GM18517 (cell line): ENCODE data around the gene ZBTB49.
"Not testable (repeated sequence)": the region's sequence is repeated elsewhere in the genome, so short reads cannot be mapped to it uniquely, and the experiment has no call there.

Experiments used
- ATAC-seq: cut with Tn5 transposase; IDR thresholded peaks from one replicate; pipeline ENCODE4 v1.9.1; 2021; ENCODE audit warnings: mild to moderate bottlenecking, moderate library complexity; ENCODE audit not compliant: unreplicated experiment

Gene ZBTB49, protein sequence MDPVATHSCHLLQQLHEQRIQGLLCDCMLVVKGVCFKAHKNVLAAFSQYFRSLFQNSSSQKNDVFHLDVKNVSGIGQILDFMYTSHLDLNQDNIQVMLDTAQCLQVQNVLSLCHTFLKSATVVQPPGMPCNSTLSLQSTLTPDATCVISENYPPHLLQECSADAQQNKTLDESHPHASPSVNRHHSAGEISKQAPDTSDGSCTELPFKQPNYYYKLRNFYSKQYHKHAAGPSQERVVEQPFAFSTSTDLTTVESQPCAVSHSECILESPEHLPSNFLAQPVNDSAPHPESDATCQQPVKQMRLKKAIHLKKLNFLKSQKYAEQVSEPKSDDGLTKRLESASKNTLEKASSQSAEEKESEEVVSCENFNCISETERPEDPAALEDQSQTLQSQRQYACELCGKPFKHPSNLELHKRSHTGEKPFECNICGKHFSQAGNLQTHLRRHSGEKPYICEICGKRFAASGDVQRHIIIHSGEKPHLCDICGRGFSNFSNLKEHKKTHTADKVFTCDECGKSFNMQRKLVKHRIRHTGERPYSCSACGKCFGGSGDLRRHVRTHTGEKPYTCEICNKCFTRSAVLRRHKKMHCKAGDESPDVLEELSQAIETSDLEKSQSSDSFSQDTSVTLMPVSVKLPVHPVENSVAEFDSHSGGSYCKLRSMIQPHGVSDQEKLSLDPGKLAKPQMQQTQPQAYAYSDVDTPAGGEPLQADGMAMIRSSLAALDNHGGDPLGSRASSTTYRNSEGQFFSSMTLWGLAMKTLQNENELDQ

DNA sequence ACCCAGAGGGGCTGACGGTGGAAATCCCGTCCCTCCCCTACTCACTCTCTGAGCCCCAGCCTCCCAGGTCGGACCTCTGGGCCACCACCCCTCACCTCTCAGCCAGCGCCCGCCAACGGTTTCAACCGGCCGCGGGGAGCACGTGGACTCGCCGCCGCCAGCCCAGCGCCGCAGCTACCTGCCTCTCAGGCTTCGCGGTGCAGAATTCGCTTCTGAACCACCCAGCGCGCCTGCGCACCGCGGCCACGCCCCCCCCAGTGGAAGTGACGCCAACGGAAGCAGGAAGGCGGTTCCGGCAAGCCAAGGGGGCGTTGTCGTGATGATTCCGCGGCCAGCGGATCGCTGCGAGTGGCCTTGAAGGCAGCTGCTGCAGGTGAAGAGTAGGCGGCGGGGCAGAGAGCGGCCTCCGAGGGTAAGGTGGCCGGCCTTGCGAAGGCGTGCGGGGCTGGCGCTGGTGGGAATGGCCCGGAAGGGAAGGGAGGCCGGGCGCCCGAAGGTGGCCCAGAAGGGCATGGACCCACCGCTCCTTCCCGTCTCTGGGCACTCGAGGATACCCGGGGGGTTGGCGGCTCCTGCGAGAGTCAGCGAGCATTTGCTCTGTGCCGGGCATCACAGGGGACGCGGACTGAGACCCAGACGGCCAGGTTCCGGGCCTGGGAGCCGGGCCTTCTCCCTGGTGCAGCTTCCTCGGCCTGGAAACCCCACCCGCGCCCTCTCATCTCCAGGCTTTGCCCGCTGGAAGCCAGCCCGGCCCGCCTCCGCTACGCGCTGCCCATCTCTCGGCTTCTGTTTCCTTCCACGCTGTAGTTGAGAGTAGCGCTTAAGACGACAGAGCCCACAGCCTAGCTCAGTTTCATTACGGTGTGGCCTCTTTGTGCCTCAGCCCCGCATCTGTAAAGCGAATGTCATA is at the start of gene ZBTB49, which contains the start of gene LYAR:
Gene ZBTB49, plus strand, starts transcription at position 311 of the 910 bp plus-strand sequence. CDS start 9,695 bp downstream, outside the sequence.
Gene LYAR, minus strand, starts transcription at position 214 of the 910 bp plus-strand sequence. CDS start 6,412 bp downstream, outside the sequence.
- peak; percentile 79 for ATAC-seq

DNA sequence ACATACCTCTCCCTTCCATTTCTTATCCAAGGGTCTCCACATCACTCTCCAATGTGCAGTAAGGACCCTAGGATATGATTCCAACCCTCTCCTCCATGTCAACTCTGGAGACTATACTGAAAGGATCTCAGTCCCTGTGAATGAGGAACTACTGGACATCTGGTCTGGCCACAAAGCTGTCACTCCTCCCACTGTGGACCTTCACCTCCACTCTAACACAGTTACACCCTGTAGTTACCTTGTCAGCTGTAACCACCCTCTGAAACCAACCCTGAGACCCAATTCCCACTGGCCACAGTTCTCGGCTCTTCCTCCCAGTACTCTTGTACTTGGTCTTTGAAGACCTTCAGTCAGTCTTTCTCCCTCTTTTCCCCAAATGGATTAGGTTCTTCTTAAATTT is 44.9 kb upstream of the ZBTB49 start:
- no peak for ATAC-seq

DNA sequence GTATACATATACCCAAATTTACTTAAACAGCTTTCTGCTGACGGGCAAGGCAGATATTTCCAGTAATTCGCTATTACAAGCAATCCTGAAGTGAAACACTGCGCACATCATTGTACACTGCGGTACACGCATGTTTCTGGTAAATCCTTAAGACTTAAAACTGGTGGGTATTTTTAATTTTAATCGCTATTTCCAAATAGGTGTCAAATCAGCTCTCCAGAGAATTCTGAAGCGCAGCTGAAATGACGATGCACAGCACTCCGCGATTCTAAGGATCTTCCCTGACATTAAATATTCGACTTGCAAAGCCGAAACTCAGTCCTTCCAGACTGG is 42.4 kb upstream of the ZBTB49 start:
- peak; percentile 27 for ATAC-seq

DNA sequence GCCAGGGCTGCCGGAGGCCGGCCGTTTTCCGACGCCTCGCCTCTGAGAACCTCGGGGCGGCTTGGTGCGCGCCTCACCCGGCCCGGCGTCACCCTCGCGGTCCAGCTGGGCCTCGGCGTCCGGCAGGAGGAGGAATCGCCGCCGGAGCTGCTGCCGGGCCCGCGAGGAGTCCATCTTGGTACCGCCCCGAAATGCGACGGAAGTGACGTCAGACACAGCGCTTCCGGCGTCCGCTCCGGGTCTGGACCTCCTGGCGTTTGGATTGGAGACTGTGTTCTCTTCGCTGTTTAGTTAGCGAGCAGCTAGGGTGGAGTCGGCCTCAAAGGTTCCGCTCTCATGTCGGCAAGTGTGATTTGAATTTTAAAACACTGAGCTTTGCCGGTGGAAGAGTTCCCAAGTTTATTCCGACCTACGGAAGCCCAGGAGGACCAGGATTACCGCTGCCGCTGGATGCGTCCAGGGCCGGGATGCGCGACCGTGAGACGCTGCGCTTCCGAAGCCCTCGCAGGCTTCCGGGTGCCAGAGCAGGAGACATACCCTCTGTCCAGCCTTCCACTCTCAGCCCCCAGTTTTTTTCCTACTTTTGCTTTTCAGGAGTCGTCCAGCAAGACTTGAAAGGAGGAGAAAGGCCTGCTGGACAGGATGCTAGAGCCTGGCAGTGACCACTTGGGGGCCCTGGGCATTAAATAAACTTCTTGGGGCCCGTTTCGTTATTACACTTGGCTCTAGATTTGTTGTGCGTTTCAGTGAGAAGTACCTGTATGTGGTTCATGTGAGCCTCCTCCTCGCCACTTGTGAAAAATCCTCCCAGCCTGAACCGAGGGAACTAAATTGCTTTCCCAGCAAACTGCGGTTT is 41.8 kb upstream of the ZBTB49 start, which contains the start of gene TMEM128:
Gene TMEM128, minus strand, starts transcription at position 195 of the 856 bp plus-strand sequence. Its CDS starts 21 bp downstream, at position 174.
- peak; percentile 92 for ATAC-seq

DNA sequence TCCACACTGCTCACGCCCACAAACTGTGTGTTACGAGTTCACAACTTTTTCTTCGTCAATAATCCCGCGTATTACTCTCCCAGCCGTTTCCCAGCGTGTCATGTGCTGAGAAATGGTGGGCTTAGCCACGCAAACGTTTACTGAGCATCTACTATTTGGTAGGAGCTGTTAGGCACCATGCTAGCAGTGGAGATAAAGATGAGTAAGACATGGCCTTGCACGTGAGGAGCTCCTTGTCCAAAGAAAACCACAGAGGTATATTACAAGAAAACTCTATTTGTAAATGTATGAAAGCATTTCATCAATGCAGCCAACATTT is 41.2 kb upstream of the ZBTB49 start:
- ATAC-seq = no peak

DNA sequence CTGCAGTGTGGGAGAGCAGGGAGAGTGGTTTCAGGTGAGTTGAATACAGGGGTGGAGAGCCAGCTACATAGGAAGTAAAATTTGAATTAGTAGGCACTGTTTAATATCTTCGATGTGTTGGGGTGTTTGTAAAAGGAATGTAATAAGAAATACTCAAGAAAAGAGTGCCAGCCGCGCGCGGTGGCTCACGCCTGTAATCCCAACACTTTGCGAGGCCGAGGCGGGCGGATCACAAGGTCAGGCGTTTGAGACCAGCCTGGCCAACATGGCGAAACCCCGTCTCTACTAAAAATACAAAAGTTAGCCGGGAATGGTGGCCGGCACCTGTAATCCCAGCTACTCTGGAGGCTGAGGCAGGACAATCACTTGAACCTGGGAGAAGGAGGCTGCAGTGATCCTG is 40.7 kb upstream of the ZBTB49 start:
- ATAC-seq = not testable (repeated sequence)

DNA sequence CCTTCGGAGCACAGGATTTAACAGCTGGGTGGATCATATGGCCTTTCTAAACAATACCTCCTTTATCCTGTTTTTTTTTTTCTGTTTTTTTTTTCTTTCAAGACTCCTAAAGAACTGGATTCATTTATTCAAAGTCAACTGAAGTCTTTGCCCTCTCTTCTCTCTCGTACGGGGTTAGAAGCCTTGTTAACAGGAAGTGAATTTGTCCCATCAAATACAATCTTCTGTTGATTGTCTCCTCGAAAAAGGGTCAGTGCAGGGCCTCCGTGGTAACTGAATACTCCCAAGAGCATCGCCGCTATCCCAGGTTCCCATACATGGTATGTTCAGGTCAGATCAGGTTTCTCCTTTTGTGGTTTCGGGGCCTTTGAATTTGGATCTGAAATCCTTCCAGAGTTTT is 40.2 kb upstream of the ZBTB49 start:
- ATAC-seq = no peak

DNA sequence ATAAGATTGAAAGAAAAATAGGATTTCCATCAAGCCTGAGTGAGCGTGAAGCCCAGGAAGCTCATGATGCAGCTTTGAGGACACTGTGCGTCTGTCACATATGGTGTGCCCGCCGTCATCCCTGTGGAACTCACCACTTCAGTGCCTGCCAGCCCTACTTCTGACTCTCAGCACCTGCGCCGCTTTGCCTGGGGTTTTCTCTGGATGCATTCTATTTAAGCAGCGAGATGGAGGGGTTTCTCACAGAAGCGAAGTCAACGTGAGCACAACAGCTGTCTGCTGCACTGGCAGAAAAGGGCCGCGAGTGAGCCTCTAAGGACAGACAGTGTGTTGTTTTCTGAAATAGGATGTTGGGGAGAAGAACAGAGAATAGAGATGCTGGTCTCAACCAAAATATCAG is 35.9 kb upstream of the ZBTB49 start:
- ATAC-seq = no peak

DNA sequence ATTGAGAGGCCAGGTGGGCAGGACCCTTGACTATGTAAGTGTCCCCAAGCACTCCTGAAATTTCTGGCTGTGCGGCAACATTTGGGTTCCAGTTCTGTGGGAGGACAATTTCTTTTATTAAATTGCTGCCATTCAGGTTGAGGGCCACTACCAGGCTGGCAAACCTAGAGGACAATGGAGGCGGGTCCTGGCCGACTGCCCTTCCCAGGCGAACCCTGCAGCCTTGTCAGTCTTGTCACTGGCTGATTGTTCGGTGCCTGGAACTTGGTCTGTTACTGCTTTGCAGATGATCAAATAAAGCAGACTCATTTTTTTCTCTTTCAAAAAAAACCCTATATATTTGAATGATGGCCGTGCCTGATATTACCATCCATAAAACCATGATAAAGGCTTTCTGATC is 35.4 kb upstream of the ZBTB49 start:
- no peak for ATAC-seq

DNA sequence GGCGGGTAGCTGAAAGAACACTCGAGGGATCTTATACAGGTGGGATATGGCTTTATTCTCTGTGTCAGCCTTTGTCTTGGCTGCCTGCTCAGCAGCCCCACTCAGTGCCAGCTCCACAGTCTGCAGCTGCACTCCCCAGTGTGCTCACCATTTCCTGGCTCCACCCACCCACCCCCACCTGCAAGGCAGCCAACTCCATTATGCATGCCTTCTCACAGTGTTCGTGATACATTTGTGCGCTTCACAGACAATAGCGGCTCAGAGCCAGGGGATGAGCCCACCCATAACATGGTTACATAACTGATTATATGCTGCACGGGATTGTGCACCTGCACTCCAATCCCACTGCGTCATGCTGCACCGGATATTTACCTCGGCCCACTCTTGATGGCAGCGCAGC is 33.3 kb upstream of the ZBTB49 start:
- ATAC-seq = no peak

DNA sequence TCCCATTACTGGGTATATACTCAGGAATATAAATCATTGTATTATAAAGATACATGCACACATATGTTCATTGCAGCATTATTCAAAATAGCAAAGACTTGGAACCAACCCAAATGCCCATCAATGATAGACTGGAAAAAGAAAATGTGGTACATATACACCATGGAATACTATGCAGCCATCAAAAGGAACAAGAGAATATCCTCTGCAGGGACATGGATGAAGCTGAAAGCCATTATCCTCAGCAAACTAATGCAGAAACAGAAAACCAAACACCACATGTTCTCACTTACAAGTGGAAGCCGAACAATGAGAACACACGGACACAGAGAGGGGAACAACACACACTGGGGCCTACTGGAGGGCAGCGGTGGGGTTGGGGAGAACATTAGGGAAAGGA is 32.3 kb upstream of the ZBTB49 start:
- ATAC-seq = not testable (repeated sequence)

DNA sequence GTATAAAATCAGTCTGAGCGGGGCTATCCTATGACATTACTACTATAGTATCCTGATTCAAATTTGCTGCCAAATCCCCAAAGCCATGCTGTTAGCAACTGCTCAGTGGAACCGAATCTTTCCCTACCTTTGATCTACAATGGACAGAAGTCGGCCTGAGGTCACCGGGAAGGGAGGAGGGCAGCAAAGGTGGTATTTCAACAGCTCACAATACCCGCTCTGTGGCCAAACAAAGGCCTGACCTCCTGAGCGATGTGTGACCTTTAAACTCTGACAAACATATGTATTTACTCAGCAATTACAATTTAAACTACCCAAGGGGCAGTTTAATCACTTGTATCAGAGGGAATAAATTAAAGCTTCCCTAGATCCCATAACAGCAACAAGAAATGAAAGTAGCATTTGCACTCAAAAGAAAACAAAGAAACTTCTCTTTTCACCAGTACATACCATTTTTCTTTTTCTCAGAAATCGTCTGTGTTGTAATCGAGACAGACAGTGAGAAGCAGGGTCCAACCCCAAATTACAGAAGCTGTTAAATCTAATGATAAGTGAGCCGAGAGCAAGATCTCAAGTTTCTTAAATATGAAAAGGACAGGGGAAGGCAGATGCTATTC is 30.5 kb upstream of the ZBTB49 start:
- ATAC-seq = no peak

DNA sequence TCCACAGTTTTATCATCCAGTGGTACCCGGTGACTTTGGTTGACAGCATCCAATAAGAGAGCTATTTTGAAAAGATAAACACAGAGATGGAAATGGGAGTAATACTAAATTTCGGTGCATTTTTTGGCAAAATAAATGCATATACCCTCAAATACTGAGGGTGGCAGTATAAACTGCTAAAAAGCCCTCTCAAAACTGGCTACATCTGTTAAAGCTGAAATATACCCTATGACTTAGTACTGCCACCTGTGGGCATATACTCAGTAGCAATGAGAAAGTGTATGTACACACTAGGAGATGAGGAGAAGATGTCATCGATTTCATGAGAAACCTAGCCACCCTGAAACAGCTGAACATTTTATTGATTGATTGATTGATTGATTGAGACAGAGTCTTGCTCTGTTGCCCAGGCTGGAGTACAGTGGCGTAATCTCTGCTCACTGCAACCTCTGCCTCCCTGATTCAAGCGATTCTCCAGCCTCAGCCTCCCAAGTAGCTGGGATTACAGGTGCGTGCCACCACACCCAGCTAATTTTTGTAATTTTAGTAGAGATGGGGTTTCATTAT is 29.8 kb upstream of the ZBTB49 start:
- no peak for ATAC-seq

DNA sequence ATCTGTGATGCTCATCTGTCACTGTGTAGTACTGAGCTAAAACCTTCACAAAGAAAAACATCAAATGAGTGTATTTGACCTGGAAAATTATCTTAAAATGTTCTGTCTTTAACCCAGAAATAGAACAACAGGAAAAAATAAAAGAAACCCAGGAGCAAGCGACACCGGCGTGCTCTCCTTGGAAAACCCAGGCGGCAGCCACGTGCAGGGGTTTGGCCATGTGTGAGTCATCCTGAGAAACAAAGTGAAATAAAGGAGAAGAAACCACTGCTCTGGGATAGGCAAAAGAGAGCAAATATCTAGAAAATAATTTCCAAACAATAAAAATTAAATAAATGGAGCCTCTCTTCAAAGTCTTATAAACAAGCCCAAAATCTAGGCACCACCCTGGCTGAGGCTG is 22.1 kb upstream of the ZBTB49 start:
- ATAC-seq = no peak

DNA sequence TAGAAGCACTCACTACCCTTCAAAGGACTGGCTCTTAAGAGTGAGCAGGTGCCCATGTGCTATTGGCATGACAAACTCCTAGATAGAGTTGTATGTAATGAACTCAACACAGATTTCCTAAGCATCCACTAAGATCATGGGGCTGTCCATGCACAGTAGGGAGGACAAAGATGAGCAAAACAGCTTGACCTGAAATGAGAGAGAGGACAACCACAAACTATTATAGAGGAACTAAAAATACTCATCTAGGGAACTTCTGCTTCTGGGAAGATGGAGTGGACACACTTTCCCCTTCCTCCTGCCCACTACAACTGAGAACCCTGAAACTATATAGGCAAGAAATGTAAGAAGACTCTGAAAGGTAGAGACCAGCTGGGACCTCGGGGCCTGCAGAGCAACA is 21.3 kb upstream of the ZBTB49 start:
- ATAC-seq = no peak

DNA sequence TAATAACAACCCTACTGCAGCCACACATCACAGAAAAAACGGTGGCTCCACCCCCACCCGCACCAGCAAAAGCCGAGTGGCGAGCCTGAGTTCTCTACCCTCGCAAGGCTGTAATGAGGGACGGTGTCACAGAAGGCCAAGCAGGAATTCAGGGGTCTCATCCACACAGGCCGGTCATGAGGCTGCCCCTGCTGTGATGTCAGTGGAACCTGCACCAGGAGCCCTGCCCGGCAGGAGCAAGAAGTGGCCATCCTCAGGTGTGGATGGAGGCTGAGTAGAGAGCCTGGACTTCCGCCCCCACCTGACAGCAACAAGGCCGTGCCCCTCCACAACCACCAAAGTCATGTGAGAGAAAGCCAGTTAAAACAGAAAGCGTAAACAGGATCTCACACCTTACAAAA is 20.7 kb upstream of the ZBTB49 start:
- no peak for ATAC-seq

DNA sequence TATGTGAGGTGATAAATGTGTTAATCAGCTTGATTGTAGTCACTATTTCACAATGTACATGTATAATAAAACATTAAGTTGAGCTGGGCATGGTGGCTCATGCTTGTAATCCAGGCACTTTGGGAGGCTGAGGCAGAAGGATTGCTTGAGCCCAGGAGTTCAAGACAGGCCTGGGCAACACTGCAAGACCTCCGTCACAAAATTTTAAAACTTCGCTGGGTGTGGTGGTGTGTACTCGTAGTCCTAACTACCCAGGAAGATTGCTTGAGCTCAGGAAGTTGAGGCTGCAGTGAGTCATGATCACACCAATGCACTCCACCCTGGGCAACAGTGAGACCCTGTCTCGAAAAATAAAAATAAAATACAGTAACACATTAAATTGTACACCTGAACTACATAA is 20.2 kb upstream of the ZBTB49 start:
- no peak for ATAC-seq

DNA sequence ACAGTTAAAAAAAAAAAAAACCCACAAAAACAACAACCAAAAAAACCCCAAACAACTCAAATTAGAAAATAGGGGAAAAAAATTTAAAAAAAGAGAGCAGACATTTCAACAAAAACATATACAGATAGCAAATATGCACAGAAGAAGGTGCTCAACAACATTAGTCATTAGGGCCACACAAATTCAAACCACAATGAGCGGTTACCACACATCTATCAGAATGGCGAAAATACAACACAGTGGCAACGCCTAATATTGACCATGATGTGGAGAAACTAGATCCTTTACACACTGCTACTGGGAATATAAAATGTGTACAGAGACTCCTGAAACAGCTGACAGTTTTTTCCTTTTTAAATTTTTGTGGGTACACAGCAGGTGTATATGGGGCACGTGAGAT is 19.5 kb upstream of the ZBTB49 start:
- no peak for ATAC-seq

DNA sequence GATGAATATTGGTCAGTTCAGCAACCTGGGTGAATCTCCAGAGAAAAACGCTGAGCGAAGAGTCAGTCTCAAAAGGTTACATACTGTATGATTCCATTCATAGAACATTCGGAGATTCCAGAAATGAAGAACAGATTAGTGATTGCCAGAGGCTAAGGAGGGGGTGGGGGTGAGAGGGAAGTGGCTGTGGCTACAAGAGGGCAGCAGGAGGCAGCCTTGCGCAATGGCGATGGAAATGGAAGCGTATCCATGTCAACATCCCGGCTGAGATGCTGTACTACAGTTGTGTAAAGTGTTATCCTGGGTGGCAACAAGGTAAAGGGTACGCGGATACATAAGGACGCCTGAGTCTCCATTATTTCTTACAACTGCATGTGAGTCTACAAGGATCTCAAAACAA is 18.1 kb upstream of the ZBTB49 start:
- no peak for ATAC-seq

DNA sequence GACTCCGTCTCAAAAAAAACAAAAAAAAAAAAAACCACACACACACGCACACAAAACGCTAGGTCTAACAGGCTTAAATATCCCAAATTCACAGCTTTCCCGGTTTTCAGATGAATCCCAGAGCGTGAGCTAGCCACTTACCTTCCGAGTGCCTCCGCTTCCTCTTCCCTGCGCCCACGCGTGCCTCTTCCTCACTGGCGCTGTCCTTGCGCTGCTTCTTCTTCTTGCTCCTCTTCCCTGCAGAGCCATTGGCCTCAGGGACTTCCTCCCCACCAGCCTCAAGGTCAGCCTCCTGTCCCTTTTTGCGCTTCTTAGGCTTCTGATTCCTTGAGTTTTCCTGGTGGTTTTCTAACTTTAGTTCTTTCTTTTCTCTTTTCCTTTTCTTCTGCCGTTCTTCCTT is 15.8 kb upstream of the ZBTB49 start:
- ATAC-seq = no peak
